Esophagus squamous epithelium (tissue), 5 donors: ENCODE results near the gene ZNF133. TPM values are rescaled to one million over a fixed set of nuclear protein-coding genes. Genes with fewer than 3 reads are reported as not detected.

Experiments used
- DNase-seq: peaks from one replicate; lab custom pipeline; 2025; lab: John Stamatoyannopoulos, UW
- H3K27ac ChIP-seq, 4 donors: fragments of 200-600 bp; sonication (generic); one replicate each; pipeline ENCODE4 v1.5.1; 2016 to 2019; ENCODE audit warnings: mild to moderate bottlenecking in 1 of 4
- H3K27me3 ChIP-seq, 4 donors: fragments of 200-600 bp; sonication (generic); 1 replicate in 3 of 4; 2 replicates in 1 of 4; pipeline versions ENCODE4 v1.5.1 to v1.6.0; 2017 to 2021; ENCODE audit warnings: antibody characterized with exemption in 1 of 4
- H3K36me3 ChIP-seq, 3 donors: fragments of 200-600 bp; sonication (generic); one replicate each; pipeline ENCODE4 v1.5.1; 2016 to 2019
- H3K4me1 ChIP-seq, 3 donors: fragments of 200-600 bp; sonication (generic); one replicate each; pipeline ENCODE4 v1.5.1; 2017 to 2019
- H3K4me3 ChIP-seq, 4 donors: fragments of 200-600 bp; sonication (generic); 1 replicate in 3 of 4; 2 replicates in 1 of 4; pipeline ENCODE4 v1.5.1; 2016 to 2019; ENCODE audit warnings: mild to moderate bottlenecking in 2 of 4, moderate library complexity in 1 of 4
- H3K9me3 ChIP-seq, 3 donors: fragments of 200-600 bp; sonication (generic); one replicate each; pipeline ENCODE4 v1.5.1; 2016 to 2019
- CTCF ChIP-seq, 6 experiments: fragments of 450-650 bp in 4 of 6; fragments of 200-600 bp in 2 of 6; sonication (generic) in 2 of 6; IDR thresholded peaks; one replicate each; pipeline ENCODE4 v1.5.1; 2016 to 2019; ENCODE audit warnings: antibody characterized with exemption in 6 of 6, mild to moderate bottlenecking in 4 of 6, moderate library complexity in 4 of 6
- POLR2A ChIP-seq, 4 donors: fragments of 450-650 bp; IDR thresholded peaks; one replicate each; pipeline ENCODE4 v1.6.1; 2017; ENCODE audit warnings: antibody characterized with exemption in 4 of 4, mild to moderate bottlenecking in 4 of 4, moderate library complexity in 3 of 4
- WGBS, 2 donors: methylation state at CpG; one replicate each; pipeline ENCODE4 v1.1.5; 2018; 5-methylcytosine and 5-hydroxymethylcytosine counted together
- intact Hi-C: fragments of 100-400 bp; cut with DNase I; formaldehyde crosslinking; loops from one replicate; pipeline ENCODE4 v1.15.0; 2022
- total RNA-seq, 4 donors: library from RNA; depleted of rRNA; stranded (reverse); fragments of >200 nt; gene quantifications; one replicate each; pipeline ENCODE4 v1.1.0, GENCODE V29; 2016
- donor health status: DM: yes; HTN: yes; CAD: no.

The ZNF133 gene
- total RNA-seq, 4 donors from 2014 or later, result 10.1 to 20.2 (median 13.7) TPM

GRCh38 chr20:18359854-18360253 is 71.5 kb downstream of the ZNF133 start:
- no peak for DNase-seq
- Histone ChIP-seq H3K9me3 (no peaks in the 10 kb centered on the region), H3K4me3 (no peak overlapping the region), H3K27ac (peak overlapping the region in 1 of 4 donors; percentile 33), H3K36me3 (no peaks in the 10 kb centered on the region), H3K4me1 (peaks cover 0 to 13% (median 0%) of the 10 kb centered on the region in 3 donors), H3K27me3 (no peaks in the 10 kb centered on the region)
- TF ChIP-seq CTCF (IDR thresholded peaks at IDR 0.05) (peak in 1 of 6 experiments; percentile 13), POLR2A (IDR thresholded peaks at IDR 0.05) (no peak)
- WGBS, 2 donors, result 100% methylated on average over 1 of the region's 1 CpG
- intact Hi-C loops, result no loop called here

- no peaks in the 10 kb centered on the region for H3K27me3 ChIP-seq
- intact Hi-C loops, result no loop called here
- H3K27ac ChIP-seq, result peak overlapping the region in 2 of 4 donors; percentile 22 to 55
- WGBS, 2 donors, result 33 to 50% methylated on average over 1 of the region's 1 CpG
- H3K36me3 ChIP-seq, result no peaks in the 10 kb centered on the region
- peaks cover 0 to 13% (median 0%) of the 10 kb centered on the region in 3 donors for H3K4me1 ChIP-seq
- no peak overlapping the region for H3K4me3 ChIP-seq
- no peaks in the 10 kb centered on the region for H3K9me3 ChIP-seq
- TF ChIP-seq CTCF (IDR thresholded peaks at IDR 0.05) (no peak), POLR2A (IDR thresholded peaks at IDR 0.05) (no peak)
- no peak for DNase-seq
Measured at GRCh38 chr20:18360635-18361034, 72.3 kb downstream of the ZNF133 start.

- peaks cover 0 to 13% (median 0%) of the 10 kb centered on the region in 3 donors for H3K4me1 ChIP-seq
- no peaks in the 10 kb centered on the region for H3K9me3 ChIP-seq
- no peaks in the 10 kb centered on the region for H3K27me3 ChIP-seq
- WGBS, 2 donors, result 81 to 87% methylated on average over 1 of the region's 1 CpG
- TF ChIP-seq POLR2A (IDR thresholded peaks at IDR 0.05) (no peak), CTCF (IDR thresholded peaks at IDR 0.05) (no peak)
- H3K36me3 ChIP-seq, result no peaks in the 10 kb centered on the region
- peak overlapping the region in 1 of 4 donors; percentile 5 for H3K27ac ChIP-seq
- intact Hi-C loops, result no loop called here
- H3K4me3 ChIP-seq, result no peak overlapping the region
- DNase-seq, result no peak
Measured at GRCh38 chr20:18361678-18362077, 73.4 kb downstream of the ZNF133 start.

- no peaks in the 10 kb centered on the region for H3K36me3 ChIP-seq
- no peaks in the 10 kb centered on the region for H3K27me3 ChIP-seq
- peaks cover 0 to 13% (median 0%) of the 10 kb centered on the region in 3 donors for H3K4me1 ChIP-seq
- H3K4me3 ChIP-seq, result no peak overlapping the region
- intact Hi-C loops, result no loop called here
- no peak overlapping the region for H3K27ac ChIP-seq
- 87% methylated on average over 4 to 10 of the region's 13 CpGs for WGBS, 2 donors
- no peaks in the 10 kb centered on the region for H3K9me3 ChIP-seq
- no peak for DNase-seq
- TF ChIP-seq POLR2A (IDR thresholded peaks at IDR 0.05) (no peak), CTCF (IDR thresholded peaks at IDR 0.05) (no peak)
Measured at GRCh38 chr20:18362916-18363315, 74.6 kb downstream of the ZNF133 start.

GRCh38 chr20:18363708-18364107 is 75.4 kb downstream of the ZNF133 start:
- TF ChIP-seq CTCF (IDR thresholded peaks at IDR 0.05) (no peak), POLR2A (IDR thresholded peaks at IDR 0.05) (no peak)
- no peak for DNase-seq
- 80 to 86% methylated on average over 1 to 2 of the region's 2 CpGs for WGBS, 2 donors
- H3K27me3 ChIP-seq, result no peaks in the 10 kb centered on the region
- H3K4me1 ChIP-seq, result peaks cover 0 to 13% (median 0%) of the 10 kb centered on the region in 3 donors
- no peaks in the 10 kb centered on the region for H3K9me3 ChIP-seq
- H3K4me3 ChIP-seq, result no peak overlapping the region
- no peak overlapping the region for H3K27ac ChIP-seq
- intact Hi-C loops, result no loop called here
- H3K36me3 ChIP-seq, result no peaks in the 10 kb centered on the region
